Endodermal cell (in vitro differentiated cells): ENCODE data around the gene DRAM1. TPM values are rescaled to one million over a fixed set of nuclear protein-coding genes. Genes with fewer than 3 reads are reported as not detected.
A peak's percentile ranks its signal among the peaks of the same experiment; 100 is the strongest.

Experiments used
- DNase-seq: peaks from one replicate; pipeline ENCODE4 v3.0.0-alpha.2; 2017
- H3K27ac ChIP-seq: 2 replicates; pipeline ENCODE4 v1.5.1; 2013; ENCODE audit warnings: mild to moderate bottlenecking, low read depth, low read length, moderate library complexity
- H3K27me3 ChIP-seq: 2 replicates; pipeline ENCODE4 v1.6.1; 2013; ENCODE audit warnings: mild to moderate bottlenecking, low read length, moderate library complexity; ENCODE audit not compliant: insufficient read depth, control insufficient read depth, poor library complexity, severe bottlenecking
- H3K36me3 ChIP-seq: 2 replicates; pipeline ENCODE4 v1.7.0; 2013; ENCODE audit warnings: mild to moderate bottlenecking, low read length, moderate library complexity; ENCODE audit not compliant: control insufficient read depth, insufficient read depth
- H3K4me1 ChIP-seq: one replicate; pipeline ENCODE4 v1.7.0; 2013; ENCODE audit warnings: low read length; ENCODE audit not compliant: control insufficient read depth, insufficient read depth
- H3K4me3 ChIP-seq: 2 replicates; pipeline ENCODE4 v1.5.1; 2013; ENCODE audit warnings: mild to moderate bottlenecking, low read length, moderate library complexity
- H3K9ac ChIP-seq: 2 replicates; pipeline ENCODE4 v1.6.1; 2013; ENCODE audit warnings: mild to moderate bottlenecking, low read length, moderate library complexity; ENCODE audit not compliant: poor library complexity, severe bottlenecking; ENCODE audit errors: extremely low read depth
- H3K9me3 ChIP-seq: 2 replicates; pipeline ENCODE4 v1.6.1; 2013; ENCODE audit warnings: mild to moderate bottlenecking, low read length, moderate library complexity; ENCODE audit not compliant: control insufficient read depth
- H3K27ac Mint-ChIP-seq: 2 replicates; pipeline ENCODE4 v1.8.0; 2020; ENCODE audit warnings: mixed read lengths
- H3K27me3 Mint-ChIP-seq: 2 replicates; pipeline ENCODE4 v1.8.0; 2021; ENCODE audit warnings: mild to moderate bottlenecking, mixed read lengths; ENCODE audit not compliant: insufficient read depth
- H3K36me3 Mint-ChIP-seq: 2 replicates; pipeline ENCODE4 v1.8.0; 2020; ENCODE audit warnings: low read depth, mixed read lengths
- H3K4me1 Mint-ChIP-seq: 2 replicates; pipeline ENCODE4 v1.8.0; 2020; ENCODE audit warnings: mixed read lengths
- H3K4me3 Mint-ChIP-seq: 2 replicates; pipeline ENCODE4 v1.8.0; 2020; ENCODE audit warnings: mild to moderate bottlenecking, moderate library complexity, mixed read lengths
- H3K9me3 Mint-ChIP-seq: 2 replicates; pipeline ENCODE4 v1.8.0; 2020; ENCODE audit warnings: mild to moderate bottlenecking, mixed read lengths
- CTCF ChIP-seq: fragments of 200-600 bp; sonication (generic); conservative IDR thresholded peaks from 2 replicates; pipeline ENCODE4 v1.5.0; 2021; ENCODE audit warnings: antibody characterized with exemption, mild to moderate bottlenecking
- WGBS, 2 experiments: methylation state at CpG; one replicate each; pipeline versions ENCODE4 v1.1.5 to v1.1.7; 2013; ENCODE audit warnings: missing lambda C conversion rate in 2 of 2, mixed read lengths in 1 of 2; ENCODE audit not compliant: insufficient coverage in 1 of 2, insufficient read length in 1 of 2; 5-methylcytosine and 5-hydroxymethylcytosine counted together
- total RNA-seq, 2 donors: library from RNA; stranded (reverse); fragmentation: NEBNext Ultra II Directional in 1 of 2; extraction: Animal tissue kit (Norgen Biotek cat#: 25700) in 1 of 2; gene quantifications; 2 replicates in 1 of 2; 3 replicates in 1 of 2; pipeline ENCODE4 v1.2.1, GENCODE V29; 2021

DRAM1 gene
- total RNA-seq, 2 donors from 2014 or later: 0.91 to 1.3 TPM

- no peak for DNase-seq
- Mint-ChIP-seq H3K4me3 (no peak overlapping the region), H3K27me3 (peaks cover 2% of the 10 kb centered on the region), H3K9me3 (no peaks in the 10 kb centered on the region), H3K27ac (no peak overlapping the region), H3K4me1 (peaks cover 3% of the 10 kb centered on the region), H3K36me3 (no peaks in the 10 kb centered on the region)
- H3K27ac ChIP-seq: peak overlapping the region; percentile 38
- 92 to 99% methylated on average over 12 to 15 of the region's 15 CpGs for WGBS, 2 experiments
- H3K36me3 ChIP-seq: no peaks in the 10 kb centered on the region
- H3K4me1 ChIP-seq: peaks cover 8% of the 10 kb centered on the region
- no peaks in the 10 kb centered on the region for H3K9me3 ChIP-seq
- H3K9ac ChIP-seq: no peak overlapping the region
- H3K4me3 ChIP-seq: no peak overlapping the region
- H3K27me3 ChIP-seq: no peaks in the 10 kb centered on the region
- no peak for TF ChIP-seq CTCF
Measured at GRCh38 chr12:101945369-101946232, 68.2 kb downstream of the DRAM1 start.

- Mint-ChIP-seq H3K27me3 (peaks cover 2% of the 10 kb centered on the region), H3K27ac (no peak overlapping the region), H3K4me1 (no peaks in the 10 kb centered on the region), H3K4me3 (no peak overlapping the region), H3K9me3 (no peaks in the 10 kb centered on the region), H3K36me3 (no peaks in the 10 kb centered on the region)
- no peak for TF ChIP-seq CTCF
- 94 to 100% methylated on average over 1 of the region's 1 CpG for WGBS, 2 experiments
- no peak overlapping the region for H3K4me3 ChIP-seq
- H3K36me3 ChIP-seq: no peaks in the 10 kb centered on the region
- no peak overlapping the region for H3K27ac ChIP-seq
- no peaks in the 10 kb centered on the region for H3K9me3 ChIP-seq
- no peak overlapping the region for H3K9ac ChIP-seq
- no peak for DNase-seq
- peaks cover 4% of the 10 kb centered on the region for H3K4me1 ChIP-seq
- H3K27me3 ChIP-seq: no peaks in the 10 kb centered on the region
Measured at GRCh38 chr12:101946233-101946611, 68.8 kb downstream of the DRAM1 start.

GRCh38 chr12:101947316-101947715, 69.9 kb downstream of the DRAM1 start:
- WGBS, 2 experiments: 100% methylated on average over 1 of the region's 1 CpG; no CpG with 5 or more reads in 1 of the 2 experiments
- DNase-seq: no peak
- no peaks in the 10 kb centered on the region for H3K9me3 Mint-ChIP-seq

More at GRCh38 chr12:101947316-101947715, 69.9 kb downstream of the DRAM1 start:
- H3K4me3 Mint-ChIP-seq: no peak overlapping the region
- Histone ChIP-seq H3K9ac (no peak overlapping the region), H3K4me3 (no peak overlapping the region), H3K27me3 (no peaks in the 10 kb centered on the region), H3K9me3 (no peaks in the 10 kb centered on the region), H3K36me3 (no peaks in the 10 kb centered on the region), H3K4me1 (no peaks in the 10 kb centered on the region), H3K27ac (no peak overlapping the region)
- no peak for TF ChIP-seq CTCF
- peaks cover 2% of the 10 kb centered on the region for H3K27me3 Mint-ChIP-seq
- H3K27ac Mint-ChIP-seq: no peak overlapping the region
- no peaks in the 10 kb centered on the region for H3K4me1 Mint-ChIP-seq
- H3K36me3 Mint-ChIP-seq: no peaks in the 10 kb centered on the region
